Tongue (tissue), 2 donors: Measurements from ENCODE around the gene C1orf159. TPM values are rescaled to one million over a fixed set of nuclear protein-coding genes. Genes with fewer than 3 reads are reported as not detected.

ENCODE experiments used
- DNase-seq: peaks from one replicate; pipeline ENCODE4 v3.0.0-alpha.2; 2015
- total RNA-seq: library from RNA; depleted of rRNA; stranded (reverse); fragments of >200 nt; gene quantifications from one replicate; pipeline ENCODE4 v1.2.3, GENCODE V29; 2014

C1orf159 gene
- total RNA-seq, 1 donor from 2014 or later: 3.8 TPM

DNA sequence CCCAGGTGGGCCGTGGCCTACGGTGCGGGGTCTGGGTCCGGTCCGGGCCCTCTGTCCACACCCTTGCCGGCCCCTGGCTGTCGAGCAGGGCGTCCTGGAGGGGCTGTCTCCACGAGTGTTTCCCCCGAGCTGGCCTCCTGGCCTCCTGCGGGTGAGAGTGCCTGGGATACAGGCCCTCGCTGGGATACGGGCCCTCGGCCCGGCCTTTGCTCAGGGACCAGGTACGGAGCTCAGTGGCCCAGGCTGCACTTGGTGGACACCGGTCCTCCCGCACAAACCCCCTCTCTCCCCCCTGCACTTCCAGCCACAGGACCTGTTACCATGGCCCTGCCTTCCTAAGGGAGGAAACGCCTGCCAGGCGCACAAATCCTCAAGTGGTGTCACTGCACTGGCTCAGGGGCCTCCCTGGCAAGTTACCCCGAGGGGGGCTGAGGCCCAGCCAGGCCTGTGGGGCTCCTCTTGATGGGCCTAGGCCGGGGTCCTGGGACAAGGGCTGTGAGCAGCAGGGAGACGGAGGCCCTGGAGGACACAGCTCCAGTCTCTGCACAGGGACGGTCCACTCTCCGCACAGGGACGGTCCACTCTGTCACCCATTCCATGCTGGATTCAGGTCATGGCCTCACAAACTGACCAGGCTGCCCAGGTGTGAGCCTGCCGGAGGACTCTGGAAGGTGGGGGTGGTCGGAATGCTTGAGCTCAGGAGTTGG lies 23.6 kb downstream of the C1orf159 start:
- DNase-seq: no peak

- no peak for DNase-seq
Measured at GRCh38 chr1:1091344-1092148, 24.3 kb downstream of the C1orf159 start.

GRCh38 chr1:1090424-1091343 lies 25.2 kb downstream of the C1orf159 start:
- no peak for DNase-seq

GRCh38 chr1:1089731-1090423 lies 26.0 kb downstream of the C1orf159 start:
- DNase-seq: no peak

GRCh38 chr1:1088801-1089680 lies 26.8 kb downstream of the C1orf159 start:
- no peak for DNase-seq

DNA sequence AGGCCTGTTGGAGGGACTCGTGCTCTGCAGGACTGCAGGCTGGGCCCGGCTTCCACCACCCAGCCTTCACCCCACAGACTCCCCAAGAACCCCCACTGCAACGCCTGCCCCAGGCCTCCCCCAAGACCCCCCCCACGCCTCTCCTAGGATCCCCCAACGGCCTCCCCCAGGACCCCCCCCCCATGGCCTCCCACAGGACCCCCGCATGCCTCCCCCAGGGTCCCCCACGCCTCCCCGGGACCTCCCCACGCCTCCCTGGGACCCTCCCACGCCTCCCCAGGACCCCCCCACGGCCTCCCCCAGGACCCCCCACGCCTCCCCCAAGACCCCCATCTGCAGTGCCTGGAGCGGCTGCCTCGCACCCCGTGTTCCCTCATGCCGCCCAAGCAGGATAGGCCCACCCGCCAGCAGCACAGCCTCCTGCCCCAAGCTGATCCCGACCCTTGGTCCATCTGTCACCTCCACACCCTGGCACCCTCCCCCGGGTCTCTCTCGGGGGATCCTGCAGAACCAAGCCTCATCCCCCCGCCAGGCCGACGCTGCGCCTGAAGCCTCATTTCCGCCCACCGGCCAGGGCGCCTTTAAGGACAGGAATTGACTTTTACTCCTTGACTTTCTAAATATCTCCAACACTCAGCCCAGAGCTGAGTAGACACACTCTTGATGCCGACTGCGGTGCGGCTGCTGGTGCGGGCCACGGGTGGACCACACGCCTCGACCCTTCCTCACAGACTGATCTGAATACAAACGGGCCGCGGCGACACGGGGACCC lies 27.7 kb downstream of the C1orf159 start:
- DNase-seq: no peak

- DNase-seq: no peak
Measured at GRCh38 chr1:1087351-1088028, 28.4 kb downstream of the C1orf159 start.

GRCh38 chr1:1086911-1087341 lies 29.0 kb downstream of the C1orf159 start:
- no peak for DNase-seq

DNA sequence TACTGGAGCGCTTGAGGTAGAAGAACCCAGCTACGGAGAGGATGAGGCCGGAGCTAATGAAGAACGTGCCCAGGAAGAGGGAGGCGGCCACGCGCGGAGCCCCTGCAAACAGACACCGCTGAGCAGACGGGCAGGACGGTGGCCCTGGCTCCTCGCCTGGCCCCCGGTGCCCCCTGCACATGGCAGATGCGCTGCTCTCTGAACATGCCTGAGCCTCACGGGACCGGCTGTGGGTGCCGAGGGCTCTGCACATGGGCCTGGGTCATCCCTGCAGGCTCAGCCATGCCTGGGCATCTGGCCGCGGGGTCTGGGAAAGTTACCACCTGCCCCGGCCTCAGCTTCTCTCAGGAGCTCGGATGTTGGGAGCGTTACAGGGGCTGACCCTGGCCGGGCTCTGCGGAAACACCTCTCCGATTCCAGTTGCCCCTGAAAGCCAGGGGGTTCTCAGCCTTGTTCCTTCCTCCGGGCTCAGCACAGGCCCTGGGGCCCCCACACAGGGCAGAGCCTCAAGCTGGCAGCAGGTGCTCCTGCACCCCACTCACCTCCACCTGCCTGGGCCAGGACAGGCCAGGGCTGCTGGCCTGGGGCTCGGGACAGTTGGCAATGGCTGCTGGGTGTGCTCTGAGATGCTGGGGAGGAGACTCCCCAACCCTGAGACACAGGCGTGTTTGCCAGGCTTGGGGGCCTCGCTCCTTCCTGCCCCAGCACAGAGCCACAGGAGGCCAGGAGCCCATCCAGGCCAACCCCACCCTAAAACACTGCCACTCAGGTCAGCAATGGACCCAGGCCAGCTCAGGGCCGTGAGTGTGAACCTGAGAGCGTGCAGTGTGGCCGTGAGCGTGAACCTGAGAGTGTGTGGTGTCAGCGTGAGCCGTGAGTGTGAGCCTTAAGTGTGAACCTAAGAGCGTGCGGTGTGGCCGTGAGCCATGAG lies 29.7 kb downstream of the C1orf159 start:
- DNase-seq: no peak

DNA sequence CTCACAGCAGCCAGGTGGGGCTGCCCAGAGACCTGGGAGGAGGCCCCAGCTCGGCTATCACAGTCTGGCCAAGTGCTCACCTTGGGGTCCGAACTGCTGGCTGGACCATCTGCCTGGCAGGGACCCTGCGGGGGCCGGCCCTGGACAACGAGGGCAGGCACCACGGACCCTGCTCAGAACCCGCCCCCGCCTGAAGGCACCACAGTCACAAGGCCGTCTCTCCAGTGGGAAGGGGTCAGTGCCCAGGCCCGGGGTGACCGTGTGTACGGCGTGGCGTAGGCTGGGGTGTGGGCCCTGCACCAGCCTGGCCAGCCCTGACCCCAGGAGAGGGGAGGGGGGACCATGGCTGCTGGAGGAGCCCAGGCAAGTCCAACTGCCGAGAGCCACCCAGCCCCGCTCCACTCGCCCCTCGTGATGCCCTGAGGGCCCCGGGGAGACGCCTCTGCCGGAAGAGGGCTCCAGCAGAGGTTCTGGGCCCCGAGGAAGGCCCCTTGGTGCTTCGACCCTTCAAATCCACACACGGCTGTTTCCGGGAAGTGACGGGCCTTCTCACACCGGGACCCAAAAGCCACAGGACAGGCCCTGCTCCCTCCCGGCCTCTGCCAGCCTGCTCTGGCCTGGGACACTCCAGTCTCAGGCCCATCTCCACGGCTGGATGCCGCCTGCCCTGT lies 30.6 kb downstream of the C1orf159 start:
- DNase-seq: no peak

DNA sequence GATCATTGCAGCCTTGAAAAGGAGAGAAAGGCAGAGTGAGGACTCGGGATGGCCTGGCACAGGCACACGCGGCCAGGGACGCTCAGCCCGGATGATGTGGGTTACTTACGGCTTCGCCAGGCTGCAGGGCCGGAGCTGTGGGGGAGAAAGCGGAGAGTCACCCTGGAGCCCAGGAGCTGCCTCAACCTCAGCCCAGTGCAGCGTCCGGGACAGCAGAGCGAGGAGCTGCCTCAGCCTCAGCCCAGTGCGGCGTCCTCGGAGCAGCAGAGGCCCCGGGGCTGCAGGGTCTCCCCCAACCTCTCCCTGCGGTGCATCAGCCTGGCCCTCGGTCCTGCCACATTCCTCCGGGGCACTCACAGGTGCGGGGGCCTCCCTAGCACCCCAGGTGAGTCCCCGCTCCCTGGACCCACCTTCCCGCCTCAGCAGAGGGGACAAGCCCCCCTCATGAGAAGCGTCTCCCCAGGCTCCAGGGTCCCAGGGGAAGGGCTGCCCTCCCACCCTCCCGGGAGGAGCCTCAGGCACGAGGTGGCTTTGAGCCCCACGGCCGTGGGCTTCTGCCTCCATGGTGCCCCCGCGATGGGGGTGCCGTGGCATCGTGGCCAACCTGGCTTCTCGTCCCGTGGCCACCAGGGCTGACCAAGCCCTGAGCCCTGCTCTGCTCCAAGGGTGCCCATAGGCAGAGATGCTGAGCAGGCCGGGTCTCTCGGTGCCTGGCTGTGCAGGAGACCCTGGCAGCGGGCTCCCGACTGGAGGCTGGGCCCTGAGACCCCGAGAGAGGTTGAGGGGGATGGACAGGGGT lies 31.3 kb downstream of the C1orf159 start:
- DNase-seq: no peak

GRCh38 chr1:1083416-1084371 lies 32.2 kb downstream of the C1orf159 start:
- no peak for DNase-seq

- DNase-seq: no peak
Measured at GRCh38 chr1:1082776-1083415, 33.0 kb downstream of the C1orf159 start.

GRCh38 chr1:1082239-1082775 lies 33.6 kb downstream of the C1orf159 start:
- DNase-seq: no peak
